Vagina (tissue), 2 donors: ENCODE measurements around the gene PLCE1. TPM values are rescaled to one million over a fixed set of nuclear protein-coding genes. Genes with fewer than 3 reads are reported as not detected.
"Not testable (repeated sequence)": the region's sequence is repeated elsewhere in the genome, so short reads cannot be mapped to it uniquely, and the experiment has no call there.

Experiments used
- DNase-seq, 2 donors: peaks; one replicate each; pipeline ENCODE4 v3.0.0-alpha.2; 2017; ENCODE audit errors: extremely low spot score in 2 of 2
- H3K27ac ChIP-seq: fragments of 200-600 bp; sonication (generic); one replicate; pipeline ENCODE4 v1.5.1; 2019
- H3K27me3 ChIP-seq: fragments of 200-600 bp; sonication (generic); one replicate; pipeline ENCODE4 v1.5.1; 2019
- H3K36me3 ChIP-seq, 2 donors: fragments of 200-600 bp; sonication (generic); one replicate each; pipeline ENCODE4 v1.5.1; 2017 to 2019
- H3K4me1 ChIP-seq: fragments of 200-600 bp; sonication (generic); one replicate; pipeline ENCODE4 v1.5.1; 2019
- H3K4me3 ChIP-seq, 2 donors: fragments of 200-600 bp; sonication (generic); 1 replicate in 1 of 2; 2 replicates in 1 of 2; pipeline ENCODE4 v1.5.1; 2016 to 2019
- H3K9me3 ChIP-seq: fragments of 200-600 bp; sonication (generic); one replicate; pipeline ENCODE4 v1.5.1; 2019
- CTCF ChIP-seq, 3 experiments: fragments of 450-650 bp in 2 of 3; fragments of 200-600 bp in 1 of 3; sonication (generic) in 1 of 3; IDR thresholded peaks; one replicate each; pipeline ENCODE4 v1.5.1; 2017 to 2019; ENCODE audit warnings: antibody characterized with exemption in 3 of 3, mild to moderate bottlenecking in 2 of 3, moderate library complexity in 2 of 3
- POLR2A ChIP-seq, 2 donors: fragments of 450-650 bp; IDR thresholded peaks; one replicate each; pipeline ENCODE4 v1.6.1; 2017; ENCODE audit warnings: antibody characterized with exemption in 2 of 2, mild to moderate bottlenecking in 2 of 2, moderate library complexity in 2 of 2
- POLR2AphosphoS5 ChIP-seq, 2 donors: sonication (generic); formaldehyde crosslinking; IDR thresholded peaks; one replicate each; pipeline ENCODE4 v1.9.0; 2017; ENCODE audit warnings: antibody characterized with exemption in 2 of 2, mild to moderate bottlenecking in 2 of 2, low read depth in 1 of 2; ENCODE audit not compliant: insufficient read depth in 1 of 2
- intact Hi-C: fragments of 100-400 bp; cut with DNase I; formaldehyde crosslinking; loops from one replicate; pipeline ENCODE4 v1.15.1; 2023
- total RNA-seq: library from RNA; depleted of rRNA; stranded (reverse); fragments of >200 nt; gene quantifications from one replicate; pipeline ENCODE4 v1.2.3, GENCODE V29; 2016

Gene PLCE1
- total RNA-seq, 1 donor from 2014 or later: 13.0 TPM

- no peak overlapping the region for H3K27ac ChIP-seq
- no peaks in the 10 kb centered on the region for H3K27me3 ChIP-seq
- no peaks in the 10 kb centered on the region for H3K36me3 ChIP-seq
- no peak overlapping the region for H3K4me3 ChIP-seq
- H3K9me3 ChIP-seq: no peaks in the 10 kb centered on the region
- no peak for DNase-seq
- intact Hi-C loops: no loop called here
- no peak for TF ChIP-seq CTCF (IDR thresholded peaks at IDR 0.05)
- no peak for TF ChIP-seq POLR2AphosphoS5 (IDR thresholded peaks at IDR 0.05; ENCODE audit: insufficient read depth in 1 of 2, low read depth in 1 of 2)
- no peak for TF ChIP-seq POLR2A (IDR thresholded peaks at IDR 0.05)
- no peaks in the 10 kb centered on the region for H3K4me1 ChIP-seq
Measured at GRCh38 chr10:93954726-93955363, 38.9 kb upstream of the PLCE1 start.

- no peaks in the 10 kb centered on the region for H3K9me3 ChIP-seq
- intact Hi-C loops: no loop called here
- no peaks in the 10 kb centered on the region for H3K27me3 ChIP-seq
- no peak for DNase-seq
- H3K4me1 ChIP-seq: no peaks in the 10 kb centered on the region
- no peak overlapping the region for H3K27ac ChIP-seq
- no peak overlapping the region for H3K4me3 ChIP-seq
- TF ChIP-seq POLR2A (IDR thresholded peaks at IDR 0.05): no peak
- no peak for TF ChIP-seq CTCF (IDR thresholded peaks at IDR 0.05)
- no peak for TF ChIP-seq POLR2AphosphoS5 (IDR thresholded peaks at IDR 0.05; ENCODE audit: insufficient read depth in 1 of 2, low read depth in 1 of 2)
- no peaks in the 10 kb centered on the region for H3K36me3 ChIP-seq
Measured at GRCh38 chr10:93958834-93959233, 34.9 kb upstream of the PLCE1 start.

GRCh38 chr10:93960988-93961387 lies 32.7 kb upstream of the PLCE1 start:
- H3K36me3 ChIP-seq, DNase-seq, H3K4me1 ChIP-seq, H3K27me3 ChIP-seq, H3K9me3 ChIP-seq, H3K4me3 ChIP-seq, intact Hi-C loops, H3K27ac ChIP-seq: not testable (repeated sequence)

- Histone ChIP-seq H3K4me1 (no peaks in the 10 kb centered on the region), H3K9me3 (no peaks in the 10 kb centered on the region), H3K27ac (no peak overlapping the region), H3K27me3 (no peaks in the 10 kb centered on the region), H3K4me3 (no peak overlapping the region), H3K36me3 (no peaks in the 10 kb centered on the region)
- intact Hi-C loops: no loop called here
- TF ChIP-seq POLR2A (IDR thresholded peaks at IDR 0.05): no peak
- TF ChIP-seq CTCF (IDR thresholded peaks at IDR 0.05): no peak
- TF ChIP-seq POLR2AphosphoS5 (IDR thresholded peaks at IDR 0.05; ENCODE audit: insufficient read depth in 1 of 2, low read depth in 1 of 2): no peak
- DNase-seq: no peak
Measured at GRCh38 chr10:93962973-93963372, 30.8 kb upstream of the PLCE1 start.

GRCh38 chr10:93963434-93963833 lies 30.3 kb upstream of the PLCE1 start:
- no peak for DNase-seq
- TF ChIP-seq CTCF (IDR thresholded peaks at IDR 0.05) (no peak), POLR2A (IDR thresholded peaks at IDR 0.05) (no peak), POLR2AphosphoS5 (IDR thresholded peaks at IDR 0.05; ENCODE audit: insufficient read depth in 1 of 2, low read depth in 1 of 2) (no peak)
- Histone ChIP-seq H3K4me1 (no peaks in the 10 kb centered on the region), H3K4me3 (no peak overlapping the region), H3K9me3 (no peaks in the 10 kb centered on the region), H3K36me3 (no peaks in the 10 kb centered on the region), H3K27me3 (no peaks in the 10 kb centered on the region), H3K27ac (no peak overlapping the region)
- intact Hi-C loops: no loop called here
